HepG2 (cell line): ENCODE results near the gene N4BP2. TPM values are rescaled to one million over a fixed set of nuclear protein-coding genes. Genes with fewer than 3 reads are reported as not detected.

Source experiments
- ATF5 ChIP-seq: sonication (generic); formaldehyde crosslinking; IDR thresholded peaks from 2 replicates; pipeline ENCODE4 v1.4.0; 2020; ENCODE audit warnings: mild to moderate bottlenecking, low read depth, missing genetic modification reagents
- CREB1 ChIP-seq, 2 experiments: fragments of 450-650 bp in 1 of 2; IDR thresholded peaks; 2 replicates each; pipeline ENCODE4 v1.6.1; 2016 to 2017; ENCODE audit warnings: control low read depth in 1 of 2, mild to moderate bottlenecking in 1 of 2, missing compliant biosample characterization in 1 of 2, missing genetic modification characterization in 1 of 2
- FOXK1 ChIP-seq: sonication (generic); formaldehyde crosslinking; IDR thresholded peaks from 2 replicates; pipeline ENCODE4 v1.4.0; 2020; ENCODE audit warnings: low read depth, missing genetic modification reagents, borderline replicate concordance
- GPBP1L1 ChIP-seq: sonication (generic); formaldehyde crosslinking; IDR thresholded peaks from 2 replicates; pipeline ENCODE4 v1.5.0; 2020; ENCODE audit warnings: mild to moderate bottlenecking, missing genetic modification reagents
- MAFF ChIP-seq: IDR thresholded peaks from 2 replicates; pipeline ENCODE4 v1.6.1; 2011; ENCODE audit warnings: low read depth, low read length, improper control_type of control experiment
- NR2C2 ChIP-seq: sonication (generic); formaldehyde crosslinking; IDR thresholded peaks from 2 replicates; pipeline ENCODE4 v1.4.0; 2020; ENCODE audit warnings: missing genetic modification reagents, mild to moderate bottlenecking, moderate library complexity, borderline replicate concordance
- POGK ChIP-seq: sonication (generic); formaldehyde crosslinking; conservative IDR thresholded peaks from 2 replicates; pipeline ENCODE4 v1.8.0; 2022; ENCODE audit warnings: mild to moderate bottlenecking, moderate library complexity, missing genetic modification reagents
- RXRB ChIP-seq: IDR thresholded peaks from 2 replicates; pipeline ENCODE4 v1.6.1; 2016; ENCODE audit warnings: borderline replicate concordance, missing genetic modification reagents, missing compliant biosample characterization
- SNAPC2 ChIP-seq: sonication (generic); formaldehyde crosslinking; IDR thresholded peaks from 2 replicates; pipeline ENCODE4 v1.8.1; 2022; ENCODE audit warnings: mild to moderate bottlenecking, missing genetic modification reagents
- SP1 ChIP-seq, 2 experiments: fragments of 450-650 bp in 1 of 2; sonication (generic) in 1 of 2; formaldehyde crosslinking in 1 of 2; IDR thresholded peaks; 2 replicates each; pipeline versions ENCODE4 v1.4.0 to v1.6.1; 2016 to 2020; ENCODE audit warnings: missing genetic modification reagents in 1 of 2
- SP140L ChIP-seq: sonication (generic); formaldehyde crosslinking; IDR thresholded peaks from 2 replicates; pipeline ENCODE4 v1.4.0; 2020; ENCODE audit warnings: missing genetic modification reagents, borderline replicate concordance
- ZBTB3 ChIP-seq: sonication (generic); formaldehyde crosslinking; IDR thresholded peaks from 2 replicates; pipeline ENCODE4 v1.4.0; 2020; ENCODE audit warnings: low read depth, mild to moderate bottlenecking, moderate library complexity, missing genetic modification reagents, borderline replicate concordance
- ZNF18 ChIP-seq: sonication (generic); formaldehyde crosslinking; IDR thresholded peaks from 2 replicates; pipeline ENCODE4 v1.8.0; 2022; ENCODE audit warnings: mild to moderate bottlenecking, missing genetic modification reagents; ENCODE audit not compliant: insufficient replicate concordance
- ZNF260 ChIP-seq: sonication (generic); formaldehyde crosslinking; IDR thresholded peaks from 2 replicates; pipeline ENCODE4 v1.4.0; 2020; ENCODE audit warnings: missing genetic modification reagents, low read depth, mild to moderate bottlenecking, borderline replicate concordance
- ZNF275 ChIP-seq: sonication (generic); formaldehyde crosslinking; IDR thresholded peaks from 2 replicates; pipeline ENCODE4 v1.8.0; 2022; ENCODE audit warnings: missing genetic modification reagents, mild to moderate bottlenecking, inconsistent platforms, borderline replicate concordance
- ZNF354B ChIP-seq: sonication (generic); formaldehyde crosslinking; IDR thresholded peaks from 2 replicates; pipeline ENCODE4 v1.8.0; 2022; ENCODE audit warnings: mild to moderate bottlenecking, missing genetic modification reagents
- ZNF597 ChIP-seq: sonication (generic); formaldehyde crosslinking; IDR thresholded peaks from 2 replicates; pipeline ENCODE4 v1.5.0; 2020; ENCODE audit warnings: missing genetic modification reagents
- ZNF749 ChIP-seq: sonication (generic); formaldehyde crosslinking; IDR thresholded peaks from 2 replicates; pipeline ENCODE4 v1.8.0; 2022; ENCODE audit warnings: mild to moderate bottlenecking, missing genetic modification reagents, moderate library complexity, borderline replicate concordance
- ZNF839 ChIP-seq: sonication (generic); formaldehyde crosslinking; IDR thresholded peaks from 2 replicates; pipeline ENCODE4 v1.4.0; 2020; ENCODE audit warnings: missing genetic modification reagents, mild to moderate bottlenecking, borderline replicate concordance
- polyA plus RNA-seq, 8 experiments: library from polyadenylated mRNA; depleted of rRNA in 3 of 8; stranded (reverse) in 7 of 8; unstranded in 1 of 8; fragments of >200 nt; fragmentation: Illumina TruSeq in 4 of 8; extraction: Trizol in 4 of 8; gene quantifications; 2 replicates each; pipeline versions ENCODE4 v1.2.1 to v1.2.3, GENCODE V29; 2011 to 2016; ENCODE audit warnings: low read depth in 4 of 8, missing spikeins in 1 of 8, mixed read lengths in 1 of 8; ENCODE audit not compliant: insufficient read depth in 1 of 8
- total RNA-seq, 5 experiments: library from RNA; depleted of rRNA; stranded (reverse); fragments of >200 nt; fragmentation: Illumina TruSeq; extraction: Trizol; gene quantifications; 2 replicates each; pipeline ENCODE4 v1.2.3, GENCODE V29; 2016; ENCODE audit warnings: low read depth in 1 of 5

N4BP2 gene
- total and polyA plus RNA-seq, 2 of the 13 experiments (the other 11 are each of a cell fraction or from before 2014, with no cell fraction given), result 5.6 to 12.9 TPM

GRCh38 chr4:40055863-40056715, 561 bp upstream of the N4BP2 start (continued):
- TF ChIP-seq POGK (no peak; the same call in 1 of the 2 replicates), ZNF275 (CRISPR knock-in tag) (no peak; the same call in 1 of the 2 replicates), ZNF597 (no peak), MAFF (no peak), GPBP1L1 (CRISPR knock-in tag) (no peak), SP140L (CRISPR knock-in tag) (no peak), ZNF749 (CRISPR knock-in tag) (peak; percentile 41), SP1 (IDR thresholded peaks at IDR 0.05) (no peak), SP1 (CRISPR knock-in tag; IDR thresholded peaks at IDR 0.05) (no peak), SNAPC2 (CRISPR knock-in tag) (no peak), ZBTB3 (CRISPR knock-in tag) (no peak; the same call in 1 of the 2 replicates), ZNF839 (no peak), ZNF354B (CRISPR knock-in tag) (no peak), CREB1 (IDR thresholded peaks at IDR 0.05) (no peak), CREB1 (CRISPR knock-in tag; IDR thresholded peaks at IDR 0.05) (no peak), FOXK1 (CRISPR knock-in tag) (no peak; the same call in 1 of the 2 replicates), ZNF18 (CRISPR knock-in tag) (peak; percentile 64), RXRB (CRISPR knock-in tag) (peak; percentile 22; the same call in 1 of the 2 replicates), ZNF260 (CRISPR knock-in tag) (no peak), NR2C2 (CRISPR knock-in tag) (0 out of 2 replicates have a peak, but pooled peaks have one; percentile 25), ATF5 (CRISPR knock-in tag) (0 out of 2 replicates have a peak, but pooled peaks have one; percentile 67)
